ENCODE data around the gene CHCT1.

DNA sequence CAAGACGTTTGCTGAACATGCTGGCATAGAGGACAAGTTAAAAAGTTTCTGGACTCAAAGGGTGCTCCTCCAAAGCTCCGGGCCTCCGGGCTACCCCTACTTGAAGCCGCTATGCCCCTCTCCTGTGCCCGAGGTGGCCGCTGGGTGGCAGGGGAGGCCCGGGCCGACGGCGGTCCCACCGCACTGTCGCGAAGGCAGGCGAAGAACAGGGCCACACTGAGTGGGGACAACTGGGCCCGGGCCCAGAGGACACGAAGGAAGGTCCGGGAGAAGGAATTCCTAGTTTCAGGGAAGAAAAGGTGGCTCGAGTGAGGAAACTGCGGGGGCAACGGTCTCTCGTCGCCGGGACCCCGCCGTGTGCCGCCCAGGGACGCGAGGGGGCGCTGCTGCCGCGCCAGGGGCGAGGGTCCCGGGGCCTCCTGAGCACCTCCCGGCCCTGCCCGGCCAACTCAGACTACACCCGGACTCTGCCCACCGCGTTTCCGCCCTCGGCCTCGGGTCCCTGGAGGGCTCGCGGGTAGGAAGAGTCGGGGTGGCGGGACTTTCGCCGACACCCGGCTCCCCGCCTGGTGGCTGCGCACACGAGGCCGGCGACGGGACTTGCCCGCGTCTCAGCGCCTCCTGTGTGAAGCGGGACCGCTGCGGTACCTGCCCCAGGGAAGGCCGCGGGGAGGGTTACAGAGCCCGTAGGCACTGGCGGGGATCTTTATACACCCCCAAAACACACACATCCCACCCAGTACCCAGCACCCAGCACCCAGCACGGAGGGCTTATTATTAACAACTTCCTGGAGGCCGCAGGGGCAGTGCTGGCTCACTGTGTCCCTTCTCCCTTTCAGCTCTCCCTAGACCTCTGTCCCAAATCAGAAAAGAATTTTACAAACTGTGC lies 772 bp upstream of the CHCT1 start:
- TF ChIP-seq ZNF274 (IDR thresholded peaks at IDR 0.05; ENCODE audit: low read depth, low read length) = no peak
- TF ChIP-seq SUZ12 (IDR thresholded peaks at IDR 0.05; ENCODE audit: extremely low read depth, insufficient read depth, insufficient read length) = no peak

All from NT2/D1 (cell line).